Neural crest cell (in vitro differentiated cells): ENCODE data around the gene SAP30BP. TPM values are rescaled to one million over a fixed set of nuclear protein-coding genes. Genes with fewer than 3 reads are reported as not detected.
A peak's percentile ranks its signal among the peaks of the same experiment; 100 is the strongest.

Source experiments
- DNase-seq: peaks from one replicate; pipeline ENCODE4 v3.0.0; 2021; ENCODE audit warnings: low read depth, mixed read lengths, low spot score
- H3K27ac Mint-ChIP-seq: one replicate; pipeline ENCODE4 v1.8.0; 2021; ENCODE audit warnings: mild to moderate bottlenecking, mixed read lengths; ENCODE audit not compliant: unreplicated experiment
- H3K27me3 Mint-ChIP-seq: 2 replicates; pipeline ENCODE4 v1.8.0; 2021; ENCODE audit warnings: low read depth, mild to moderate bottlenecking, mixed read lengths
- H3K36me3 Mint-ChIP-seq: 2 replicates; pipeline ENCODE4 v1.8.0; 2021; ENCODE audit warnings: low read depth, mild to moderate bottlenecking, mixed read lengths
- H3K4me1 Mint-ChIP-seq: 2 replicates; pipeline ENCODE4 v1.8.0; 2021; ENCODE audit warnings: mixed read lengths
- H3K4me3 Mint-ChIP-seq: one replicate; pipeline ENCODE4 v1.8.0; 2021; ENCODE audit warnings: mild to moderate bottlenecking, mixed read lengths
- H3K9me3 Mint-ChIP-seq: 2 replicates; pipeline ENCODE4 v1.8.0; 2021; ENCODE audit warnings: mixed read lengths
- total RNA-seq: library from RNA; stranded (reverse); gene quantifications from 2 replicates; pipeline ENCODE4 v1.2.1, GENCODE V29; 2021
- TF ChIP-seq, protein P1 (sequence below): fragments of 200-600 bp; sonication (generic); conservative IDR thresholded peaks from 2 replicates; pipeline ENCODE4 v1.5.0; 2021; ENCODE audit warnings: antibody characterized with exemption, mild to moderate bottlenecking

The SAP30BP gene
- total RNA-seq, 1 donor from 2014 or later = 113 TPM

GRCh38 chr17:75734674-75735294 lies 67.6 kb downstream of the SAP30BP start:
- Mint-ChIP-seq H3K4me3 (no peak overlapping the region), H3K4me1 (peaks cover 7% of the 10 kb centered on the region), H3K9me3 (no peaks in the 10 kb centered on the region), H3K36me3 (no peaks in the 10 kb centered on the region), H3K27ac (no peak overlapping the region), H3K27me3 (no peaks in the 10 kb centered on the region)
- no peak for DNase-seq
- TF ChIP-seq, protein P1, sequence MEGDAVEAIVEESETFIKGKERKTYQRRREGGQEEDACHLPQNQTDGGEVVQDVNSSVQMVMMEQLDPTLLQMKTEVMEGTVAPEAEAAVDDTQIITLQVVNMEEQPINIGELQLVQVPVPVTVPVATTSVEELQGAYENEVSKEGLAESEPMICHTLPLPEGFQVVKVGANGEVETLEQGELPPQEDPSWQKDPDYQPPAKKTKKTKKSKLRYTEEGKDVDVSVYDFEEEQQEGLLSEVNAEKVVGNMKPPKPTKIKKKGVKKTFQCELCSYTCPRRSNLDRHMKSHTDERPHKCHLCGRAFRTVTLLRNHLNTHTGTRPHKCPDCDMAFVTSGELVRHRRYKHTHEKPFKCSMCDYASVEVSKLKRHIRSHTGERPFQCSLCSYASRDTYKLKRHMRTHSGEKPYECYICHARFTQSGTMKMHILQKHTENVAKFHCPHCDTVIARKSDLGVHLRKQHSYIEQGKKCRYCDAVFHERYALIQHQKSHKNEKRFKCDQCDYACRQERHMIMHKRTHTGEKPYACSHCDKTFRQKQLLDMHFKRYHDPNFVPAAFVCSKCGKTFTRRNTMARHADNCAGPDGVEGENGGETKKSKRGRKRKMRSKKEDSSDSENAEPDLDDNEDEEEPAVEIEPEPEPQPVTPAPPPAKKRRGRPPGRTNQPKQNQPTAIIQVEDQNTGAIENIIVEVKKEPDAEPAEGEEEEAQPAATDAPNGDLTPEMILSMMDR = no peak

GRCh38 chr17:75736173-75736835 lies 69.2 kb downstream of the SAP30BP start:
- H3K9me3 Mint-ChIP-seq = no peaks in the 10 kb centered on the region
- peaks cover 7% of the 10 kb centered on the region for H3K4me1 Mint-ChIP-seq
- no peaks in the 10 kb centered on the region for H3K27me3 Mint-ChIP-seq
- no peak overlapping the region for H3K27ac Mint-ChIP-seq
- DNase-seq = no peak
- H3K36me3 Mint-ChIP-seq = no peaks in the 10 kb centered on the region
- TF ChIP-seq, protein P1 = no peak
- H3K4me3 Mint-ChIP-seq = no peak overlapping the region

GRCh38 chr17:75737133-75737962 lies 70.2 kb downstream of the SAP30BP start:
- no peaks in the 10 kb centered on the region for H3K27me3 Mint-ChIP-seq

DNA sequence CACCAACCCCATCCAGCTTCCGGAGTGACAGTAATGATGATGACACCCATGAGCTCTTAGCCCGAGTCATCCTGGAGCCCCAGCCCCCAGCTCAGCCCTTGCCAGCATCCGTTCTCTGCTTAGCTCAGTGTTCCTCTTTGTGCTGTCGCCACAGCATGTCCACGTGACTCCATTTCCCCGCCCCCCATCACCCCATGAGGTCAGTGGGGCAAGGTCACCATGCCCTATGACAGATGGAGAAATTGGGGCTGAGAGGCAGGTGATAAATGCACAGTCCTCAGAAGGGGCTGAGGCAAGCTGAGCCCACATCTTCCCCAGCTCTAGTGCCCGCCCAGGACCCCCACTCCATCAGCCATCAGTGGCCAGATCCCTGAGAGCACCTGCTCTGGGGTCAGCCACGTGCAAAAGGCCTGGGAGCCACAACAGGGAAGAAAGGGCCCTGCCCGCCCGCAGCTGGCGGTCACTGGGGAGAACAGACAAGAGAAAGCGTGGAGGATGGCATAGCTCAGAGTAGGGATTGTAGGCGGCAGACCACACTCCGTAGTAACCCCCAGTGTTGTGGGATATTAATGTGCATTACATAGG lies 71.2 kb downstream of the SAP30BP start:
- no peaks in the 10 kb centered on the region for H3K9me3 Mint-ChIP-seq
- no peak overlapping the region for H3K4me3 Mint-ChIP-seq
- no peaks in the 10 kb centered on the region for H3K36me3 Mint-ChIP-seq
- H3K27me3 Mint-ChIP-seq = no peaks in the 10 kb centered on the region
- H3K4me1 Mint-ChIP-seq = peaks cover 7% of the 10 kb centered on the region
- no peak for DNase-seq
- TF ChIP-seq, protein P1 = no peak
- H3K27ac Mint-ChIP-seq = peak overlapping the region; percentile 90

More at GRCh38 chr17:75737133-75737962, 70.2 kb downstream of the SAP30BP start:
- no peak overlapping the region for H3K27ac Mint-ChIP-seq
- H3K4me3 Mint-ChIP-seq = no peak overlapping the region
- TF ChIP-seq, protein P1 = no peak
- no peaks in the 10 kb centered on the region for H3K36me3 Mint-ChIP-seq
- no peaks in the 10 kb centered on the region for H3K9me3 Mint-ChIP-seq
- peaks cover 7% of the 10 kb centered on the region for H3K4me1 Mint-ChIP-seq
- DNase-seq = no peak

DNA sequence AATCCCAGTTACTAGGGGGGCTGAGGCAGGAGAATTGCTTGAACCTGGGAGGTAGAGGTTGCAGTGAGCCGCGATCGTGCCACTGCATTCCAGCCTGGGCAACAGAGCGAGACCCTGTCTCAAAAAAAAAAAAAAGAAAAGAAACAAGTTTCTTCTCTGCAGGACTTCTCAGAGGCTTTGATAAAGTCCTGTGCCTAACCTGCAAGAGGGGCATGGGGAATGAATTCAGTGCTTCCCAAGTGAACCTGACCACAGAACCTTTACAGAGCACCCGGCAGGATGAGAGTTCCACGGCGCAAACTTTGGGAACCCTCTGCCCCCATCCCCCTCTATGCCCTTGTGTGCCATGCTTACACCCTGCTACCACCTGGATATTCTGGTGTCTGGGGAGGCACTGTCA lies 72.0 kb downstream of the SAP30BP start:
- no peak for DNase-seq
- Mint-ChIP-seq H3K4me3 (no peak overlapping the region), H3K9me3 (no peaks in the 10 kb centered on the region), H3K4me1 (peaks cover 7% of the 10 kb centered on the region), H3K27ac (no peak overlapping the region), H3K36me3 (no peaks in the 10 kb centered on the region), H3K27me3 (no peaks in the 10 kb centered on the region)
- TF ChIP-seq, protein P1 = no peak
